Endothelial cell (in vitro differentiated cells): Measurements from ENCODE around the gene FAM222B. TPM values are rescaled to one million over a fixed set of nuclear protein-coding genes. Genes with fewer than 3 reads are reported as not detected.
"Not testable (repeated sequence)": the region's sequence is repeated elsewhere in the genome, so short reads cannot be mapped to it uniquely, and the experiment has no call there.

ENCODE experiments used
- DNase-seq: peaks from one replicate; pipeline ENCODE4 v3.0.0; 2021; ENCODE audit warnings: low spot score
- H3K27ac Mint-ChIP-seq: one replicate; pipeline ENCODE4 v1.8.0; 2021; ENCODE audit warnings: mixed read lengths, inconsistent platforms; ENCODE audit not compliant: unreplicated experiment
- H3K27me3 Mint-ChIP-seq: one replicate; pipeline ENCODE4 v1.8.0; 2021; ENCODE audit warnings: mild to moderate bottlenecking, moderate library complexity, mixed read lengths, inconsistent platforms; ENCODE audit not compliant: unreplicated experiment
- H3K36me3 Mint-ChIP-seq: one replicate; pipeline ENCODE4 v1.8.0; 2021; ENCODE audit warnings: mild to moderate bottlenecking, low read depth, mixed read lengths, inconsistent platforms; ENCODE audit not compliant: unreplicated experiment
- H3K4me1 Mint-ChIP-seq: one replicate; pipeline ENCODE4 v1.8.0; 2021; ENCODE audit warnings: mild to moderate bottlenecking, mixed read lengths, inconsistent platforms; ENCODE audit not compliant: unreplicated experiment
- H3K4me3 Mint-ChIP-seq: one replicate; pipeline ENCODE4 v1.8.0; 2021; ENCODE audit warnings: mild to moderate bottlenecking, mixed read lengths, inconsistent platforms; ENCODE audit not compliant: unreplicated experiment
- H3K9me3 Mint-ChIP-seq: one replicate; pipeline ENCODE4 v1.8.0; 2021; ENCODE audit warnings: mixed read lengths, inconsistent platforms; ENCODE audit not compliant: unreplicated experiment
- total RNA-seq: library from RNA; stranded (reverse); fragmentation: NEBNext Ultra II Directional; extraction: Animal tissue kit (Norgen Biotek cat#: 25700); gene quantifications from one replicate; pipeline ENCODE4 v1.2.1, GENCODE V29; 2021; ENCODE audit not compliant: unreplicated experiment
- TF ChIP-seq, protein P1 (sequence below): fragments of 200-600 bp; sonication (generic); IDR thresholded peaks from one replicate; pipeline ENCODE4 v1.5.0; 2021; ENCODE audit warnings: antibody characterized with exemption; ENCODE audit not compliant: unreplicated experiment

FAM222B gene
- total RNA-seq, 1 donor from 2014 or later: 69.9 TPM

DNA sequence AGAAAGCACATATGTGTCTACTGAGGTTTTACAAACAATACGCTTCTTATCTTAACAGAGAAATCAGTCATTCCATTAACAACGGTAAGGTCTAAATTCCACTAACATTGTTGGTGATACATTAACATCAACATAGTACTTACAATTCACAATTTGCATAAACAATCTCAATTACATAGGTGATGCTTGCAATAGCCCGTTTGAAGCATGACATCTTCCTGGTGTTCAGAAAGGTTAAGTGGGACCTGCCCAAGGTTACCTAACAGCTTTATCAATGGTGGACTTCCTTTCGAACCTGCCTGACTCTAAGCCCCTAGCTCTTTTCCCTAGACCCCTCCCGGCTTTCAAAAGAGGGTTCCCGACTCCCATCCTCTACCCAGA, 699 bp downstream of the FAM222B start:
- H3K4me1 Mint-ChIP-seq: peaks cover 22% of the 10 kb centered on the region
- no peak for DNase-seq
- TF ChIP-seq, protein P1, sequence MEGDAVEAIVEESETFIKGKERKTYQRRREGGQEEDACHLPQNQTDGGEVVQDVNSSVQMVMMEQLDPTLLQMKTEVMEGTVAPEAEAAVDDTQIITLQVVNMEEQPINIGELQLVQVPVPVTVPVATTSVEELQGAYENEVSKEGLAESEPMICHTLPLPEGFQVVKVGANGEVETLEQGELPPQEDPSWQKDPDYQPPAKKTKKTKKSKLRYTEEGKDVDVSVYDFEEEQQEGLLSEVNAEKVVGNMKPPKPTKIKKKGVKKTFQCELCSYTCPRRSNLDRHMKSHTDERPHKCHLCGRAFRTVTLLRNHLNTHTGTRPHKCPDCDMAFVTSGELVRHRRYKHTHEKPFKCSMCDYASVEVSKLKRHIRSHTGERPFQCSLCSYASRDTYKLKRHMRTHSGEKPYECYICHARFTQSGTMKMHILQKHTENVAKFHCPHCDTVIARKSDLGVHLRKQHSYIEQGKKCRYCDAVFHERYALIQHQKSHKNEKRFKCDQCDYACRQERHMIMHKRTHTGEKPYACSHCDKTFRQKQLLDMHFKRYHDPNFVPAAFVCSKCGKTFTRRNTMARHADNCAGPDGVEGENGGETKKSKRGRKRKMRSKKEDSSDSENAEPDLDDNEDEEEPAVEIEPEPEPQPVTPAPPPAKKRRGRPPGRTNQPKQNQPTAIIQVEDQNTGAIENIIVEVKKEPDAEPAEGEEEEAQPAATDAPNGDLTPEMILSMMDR: no peak
- peaks cover 5% of the 10 kb centered on the region for H3K36me3 Mint-ChIP-seq
- peaks cover 7% of the 10 kb centered on the region for H3K27me3 Mint-ChIP-seq
- H3K9me3 Mint-ChIP-seq: no peaks in the 10 kb centered on the region
- H3K4me3 Mint-ChIP-seq: peak overlapping the region; percentile 100
- peak overlapping the region; percentile 95 for H3K27ac Mint-ChIP-seq

DNA sequence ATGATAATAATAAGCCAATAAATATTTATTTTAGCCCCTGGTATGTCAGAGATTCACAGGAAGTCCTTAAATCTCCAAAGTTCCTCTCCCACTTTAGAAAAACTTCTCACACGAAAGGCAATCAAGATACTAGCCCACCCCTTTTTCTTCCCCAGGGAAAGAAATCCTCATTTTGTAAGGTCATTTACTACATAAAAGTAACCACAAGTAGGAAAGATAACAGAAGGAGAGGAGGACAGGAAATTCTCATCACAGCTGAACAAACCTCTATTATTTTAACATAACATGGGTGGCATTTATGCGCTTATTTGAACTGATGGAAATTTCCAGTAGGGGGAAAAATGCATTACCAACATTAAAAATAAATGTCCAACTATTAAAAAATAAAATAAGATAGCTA, 3.4 kb downstream of the FAM222B start:
- H3K4me1 Mint-ChIP-seq: peaks cover 26% of the 10 kb centered on the region
- no peak for DNase-seq
- peak overlapping the region; percentile 96 for H3K27ac Mint-ChIP-seq
- H3K9me3 Mint-ChIP-seq: no peaks in the 10 kb centered on the region
- peaks cover 12% of the 10 kb centered on the region for H3K36me3 Mint-ChIP-seq
- TF ChIP-seq, protein P1: no peak
- H3K27me3 Mint-ChIP-seq: peaks cover 7% of the 10 kb centered on the region
- peak overlapping the region; percentile 88 for H3K4me3 Mint-ChIP-seq

DNA sequence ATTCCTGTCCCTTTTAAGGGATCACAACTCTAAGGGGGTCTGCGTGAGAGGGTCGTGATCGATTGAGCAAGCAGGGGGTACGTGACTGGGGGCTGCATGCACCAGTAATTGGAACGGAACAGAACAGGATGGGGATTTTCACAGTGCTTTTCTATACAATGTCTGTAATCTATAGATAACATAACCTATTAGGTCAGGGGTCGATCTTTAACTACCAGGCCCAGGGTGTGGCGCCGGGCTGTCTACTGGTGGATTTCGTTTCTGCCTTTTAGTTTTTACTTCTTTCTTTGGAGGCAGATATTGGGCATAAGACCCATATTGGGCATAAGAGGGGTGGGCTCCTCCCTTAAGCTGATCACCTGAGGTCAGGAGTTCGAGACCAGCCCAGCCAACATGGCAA, 6.0 kb downstream of the FAM222B start:
- H3K4me3 Mint-ChIP-seq, H3K27ac Mint-ChIP-seq, H3K27me3 Mint-ChIP-seq, DNase-seq, H3K9me3 Mint-ChIP-seq: not testable (repeated sequence)
- Mint-ChIP-seq H3K36me3 (peaks cover 13% of the 10 kb centered on the region), H3K4me1 (peaks cover 16% of the 10 kb centered on the region)

DNA sequence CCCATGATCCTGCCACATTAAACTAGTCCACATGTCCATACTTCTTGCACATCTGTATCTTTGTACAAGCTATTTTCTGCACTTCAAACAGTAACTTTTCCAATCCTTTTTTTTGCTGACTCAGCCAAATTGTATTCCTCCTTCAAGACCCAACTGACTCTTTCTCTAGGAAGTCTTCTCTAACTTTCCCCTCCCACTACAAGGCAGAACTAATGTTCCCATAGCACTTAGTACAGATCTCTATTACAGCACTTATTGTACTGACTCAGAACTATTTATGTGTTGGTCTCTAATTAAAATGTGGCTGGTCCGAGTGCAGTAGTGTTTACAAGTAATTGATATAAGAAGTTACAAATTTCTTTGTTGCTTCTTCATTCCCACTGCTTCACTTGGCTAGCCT, 8.2 kb downstream of the FAM222B start:
- no peaks in the 10 kb centered on the region for H3K9me3 Mint-ChIP-seq
- H3K27ac Mint-ChIP-seq: peak overlapping the region; percentile 26
- no peaks in the 10 kb centered on the region for H3K27me3 Mint-ChIP-seq
- TF ChIP-seq, protein P1: no peak
- DNase-seq: no peak
- peak overlapping the region; percentile 1 for H3K4me3 Mint-ChIP-seq
- H3K36me3 Mint-ChIP-seq: peaks cover 19% of the 10 kb centered on the region
- peaks cover 7% of the 10 kb centered on the region for H3K4me1 Mint-ChIP-seq

DNA sequence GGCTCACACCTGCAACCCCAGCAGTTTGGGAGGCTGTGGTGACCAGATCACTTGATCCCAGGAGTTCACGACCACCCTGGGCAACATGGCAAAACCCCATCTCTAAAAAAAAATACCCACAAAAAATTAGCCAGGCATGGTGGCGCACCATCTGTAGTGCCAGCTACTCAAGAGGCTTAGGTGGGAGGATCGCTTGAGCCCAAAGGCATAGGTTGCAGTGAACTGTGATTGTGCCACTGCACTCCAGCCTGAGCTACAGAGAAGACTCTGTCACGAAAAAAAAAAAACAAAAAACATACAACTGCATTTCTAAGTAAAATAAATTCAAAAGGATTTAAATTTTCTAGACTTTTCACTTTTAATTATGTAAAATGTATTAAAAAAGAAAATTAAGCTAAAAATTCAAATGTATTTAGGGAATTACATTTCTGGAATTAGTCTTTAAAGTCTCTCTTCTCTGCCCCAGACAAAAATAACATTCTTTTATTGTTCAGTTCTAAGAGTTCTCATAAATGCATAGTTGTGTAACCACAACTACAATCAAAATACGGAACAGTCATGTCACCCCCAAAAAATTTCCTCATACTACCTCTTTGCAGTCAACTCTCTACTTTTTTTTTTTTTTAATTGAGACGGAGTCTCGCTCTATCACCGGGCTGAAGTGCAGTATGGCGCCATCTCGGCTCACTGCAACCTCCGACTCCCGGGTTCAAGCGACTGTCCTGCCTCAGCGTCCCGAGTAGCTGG, 14.1 kb downstream of the FAM222B start:
- TF ChIP-seq, protein P1: no peak
- DNase-seq: no peak

More for the DNA sequence above, 14.1 kb downstream of the FAM222B start:
- Mint-ChIP-seq H3K36me3 (peaks cover 13% of the 10 kb centered on the region), H3K27ac (peak overlapping the region; percentile 1), H3K4me1 (peaks cover 2% of the 10 kb centered on the region), H3K9me3 (no peaks in the 10 kb centered on the region), H3K4me3 (no peak overlapping the region), H3K27me3 (peaks cover 3% of the 10 kb centered on the region)
